GM18867 (cell line): ENCODE data around the gene METTL5.
A peak's percentile ranks its signal among the peaks of the same experiment; 100 is the strongest.
"Not testable (repeated sequence)": the region's sequence is repeated elsewhere in the genome, so short reads cannot be mapped to it uniquely, and the experiment has no call there.

Experiments
- ATAC-seq: cut with Tn5 transposase; IDR thresholded peaks from one replicate; pipeline ENCODE4 v1.9.1; 2021; ENCODE audit warnings: mild to moderate bottlenecking, moderate library complexity; ENCODE audit not compliant: unreplicated experiment

The METTL5 gene

DNA sequence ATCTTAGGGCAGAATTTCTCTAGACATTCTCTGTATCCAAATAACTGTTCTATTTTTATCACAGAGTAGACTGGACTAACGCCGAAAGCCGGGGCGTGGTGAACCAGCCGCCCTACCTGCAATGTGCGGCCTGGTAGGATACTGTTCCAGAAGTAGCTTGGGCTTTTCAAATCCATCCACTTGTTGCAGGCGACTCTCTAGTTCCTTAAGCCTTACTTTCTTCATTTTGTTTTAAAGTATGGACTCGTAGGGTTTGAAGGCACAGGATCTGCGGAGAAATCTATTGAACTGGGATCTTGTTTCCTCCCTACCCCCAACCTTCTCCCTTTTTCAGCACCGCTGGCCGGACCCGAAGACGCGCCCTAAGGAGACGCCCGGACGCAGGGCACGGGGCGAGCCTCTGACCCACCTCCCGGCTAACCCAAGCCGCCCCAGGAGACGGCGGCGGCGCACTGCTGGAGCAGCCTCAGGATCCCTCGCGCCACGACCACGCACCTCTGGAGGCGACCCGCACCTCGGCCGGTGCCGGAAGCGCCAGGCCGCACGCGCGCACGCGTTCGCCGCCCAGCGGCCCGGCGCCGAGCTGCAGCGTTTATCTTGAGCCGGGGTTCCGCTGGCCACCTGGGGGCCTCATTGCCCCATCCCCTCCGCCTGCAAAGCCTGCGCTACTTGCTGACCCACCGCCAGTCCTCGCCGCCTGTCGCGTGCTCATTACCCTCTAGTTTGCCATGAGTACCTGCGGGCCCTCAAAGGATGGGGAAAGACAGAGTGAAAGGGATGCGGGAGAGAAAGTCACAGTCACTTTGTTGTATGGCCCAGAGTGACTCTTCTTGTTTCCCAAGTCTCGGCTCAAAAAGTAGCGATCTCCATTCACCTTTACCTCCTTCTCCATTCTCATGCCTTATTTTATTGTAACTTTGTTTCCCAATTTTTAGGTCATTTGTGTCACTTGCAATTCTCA is at the start of gene METTL5:
Gene METTL5, minus strand, starts transcription at position 533 of the 961 bp plus-strand sequence. Its CDS starts 308 bp downstream, at position 225.
- ATAC-seq, result peak; percentile 68

DNA sequence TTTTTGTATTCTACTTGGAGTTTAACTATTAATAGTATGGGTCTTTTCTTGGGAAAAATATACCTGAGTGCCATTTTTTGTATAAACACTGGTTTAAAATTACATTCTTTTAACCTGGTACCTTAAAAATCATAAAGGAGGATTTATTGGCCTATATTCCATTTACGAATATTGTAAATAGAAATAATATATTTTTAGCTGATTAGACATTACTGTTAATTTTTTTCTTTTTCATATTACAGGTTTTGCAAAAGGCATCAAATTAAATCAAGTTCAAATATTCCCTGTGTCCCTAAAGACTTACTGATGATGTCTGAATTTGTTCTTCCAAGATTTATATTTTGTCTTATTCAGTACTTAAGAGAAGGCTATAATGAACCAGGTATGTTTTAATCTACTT is 47.3 kb upstream of the METTL5 start:
- ATAC-seq, result no peak

DNA sequence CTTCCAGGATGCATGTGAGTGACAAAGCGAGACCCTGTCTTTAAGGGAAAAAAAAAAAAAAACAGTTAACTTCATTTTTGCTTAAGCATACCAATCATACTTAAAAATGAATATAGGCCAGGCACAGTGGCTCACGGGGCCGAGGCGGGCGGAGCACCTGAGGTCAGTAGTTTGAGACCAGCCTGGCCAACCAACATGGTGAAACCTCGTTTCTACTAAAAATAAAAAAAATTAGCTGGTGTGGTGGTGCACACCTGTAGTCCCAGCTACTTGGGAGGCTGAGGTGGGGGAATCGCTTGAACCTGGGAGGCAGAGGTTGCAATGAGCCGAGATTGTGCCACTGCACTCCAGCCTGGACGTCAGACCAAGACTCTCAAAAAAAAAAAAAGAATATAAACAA is 46.7 kb upstream of the METTL5 start:
- ATAC-seq, result not testable (repeated sequence)

DNA sequence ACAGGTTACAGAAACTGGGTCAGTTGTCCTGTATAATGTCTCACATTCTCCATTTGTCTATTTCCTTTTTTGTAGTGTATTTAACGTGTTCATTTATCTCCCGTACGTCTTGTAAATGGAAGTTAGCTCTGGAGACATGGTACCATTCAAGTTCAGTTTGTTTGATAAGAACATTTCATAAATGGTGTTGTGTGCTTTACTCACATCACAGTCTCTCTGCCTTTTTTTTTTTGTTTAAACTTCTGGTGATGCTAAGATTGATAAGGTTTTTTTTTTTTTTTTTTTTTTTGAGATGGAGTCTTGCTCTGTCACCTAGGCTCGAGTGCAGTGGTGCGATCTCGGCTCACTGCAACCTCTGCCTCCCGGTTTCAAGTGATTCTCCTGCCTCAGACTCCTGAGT is 44.2 kb upstream of the METTL5 start:
- ATAC-seq, result no peak

DNA sequence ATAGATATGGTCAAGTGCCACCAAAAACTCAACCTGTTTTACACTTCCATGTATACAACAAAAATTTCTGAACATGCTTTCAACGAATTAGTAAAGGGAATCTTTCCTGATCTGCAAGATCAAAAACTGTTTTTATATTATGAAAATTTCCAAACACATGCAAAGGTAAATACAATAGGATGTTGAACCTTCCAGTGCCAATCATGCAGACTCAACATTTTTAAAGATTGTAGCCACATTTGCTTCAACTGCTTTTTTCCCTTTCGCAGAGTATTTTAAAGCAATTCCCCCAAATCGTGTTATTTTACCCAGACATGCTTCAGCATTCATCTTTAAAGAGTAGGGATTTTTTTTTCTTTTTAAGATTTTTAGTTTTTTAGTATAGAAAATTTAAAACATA is 42.9 kb upstream of the METTL5 start:
- no peak for ATAC-seq

DNA sequence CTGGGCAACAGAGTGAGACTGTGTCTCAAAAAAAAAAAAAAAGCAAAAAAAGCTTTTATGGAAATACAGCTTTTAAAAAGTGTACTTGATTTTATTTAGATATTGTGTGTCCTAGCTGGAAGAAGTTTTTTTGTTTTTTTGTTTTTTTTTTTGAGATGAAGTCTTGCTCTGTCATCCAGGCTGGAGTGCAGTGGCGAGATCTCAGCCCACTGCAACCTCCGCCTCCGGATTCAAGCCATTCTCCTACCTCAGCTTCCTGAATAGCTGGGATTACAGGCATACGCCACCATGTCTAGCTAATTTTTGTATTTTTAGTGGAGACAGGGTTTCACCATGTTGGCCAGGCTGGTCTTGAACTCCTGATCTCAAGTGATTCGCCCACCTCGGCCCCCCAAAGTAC is 41.5 kb upstream of the METTL5 start:
- ATAC-seq, result not testable (repeated sequence)

DNA sequence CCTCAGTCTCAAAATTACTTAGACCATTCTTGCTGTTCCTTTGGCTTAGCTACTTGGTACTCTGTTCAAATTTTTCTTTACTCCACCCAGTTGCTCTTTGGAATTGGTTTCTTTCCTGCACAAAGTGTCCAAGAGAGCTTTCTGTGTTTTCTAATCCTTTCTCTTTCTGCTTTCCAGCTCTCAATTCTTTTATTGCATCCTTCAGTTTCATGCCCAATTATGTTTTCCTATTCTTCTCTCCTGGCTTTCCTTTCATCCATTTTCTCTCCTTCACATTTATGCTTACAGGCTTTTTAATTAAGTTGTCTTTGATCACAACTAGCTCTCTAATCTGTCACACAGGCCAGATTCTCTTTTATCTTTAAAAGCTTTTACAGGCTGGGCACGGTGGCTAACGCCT is 40.8 kb upstream of the METTL5 start:
- no peak for ATAC-seq

DNA sequence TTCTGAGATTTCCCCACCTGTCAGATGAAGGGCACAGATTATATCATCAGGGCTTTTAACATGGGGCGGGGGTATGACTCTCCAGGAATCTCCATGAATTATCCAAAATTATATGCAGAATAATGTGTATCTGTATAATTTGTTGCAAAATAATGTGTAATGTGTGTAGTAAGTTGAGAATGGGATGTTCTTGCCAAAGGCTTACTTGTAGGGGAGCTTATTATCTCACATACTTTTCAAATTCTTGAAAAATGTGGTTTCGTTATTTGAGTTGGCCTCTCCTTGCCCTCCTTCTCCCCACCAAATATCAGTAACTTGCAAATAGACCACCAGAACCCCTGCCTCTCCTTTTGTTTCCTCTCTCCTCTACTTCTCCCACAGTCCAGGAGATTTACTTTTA is 38.1 kb upstream of the METTL5 start:
- ATAC-seq, result no peak

DNA sequence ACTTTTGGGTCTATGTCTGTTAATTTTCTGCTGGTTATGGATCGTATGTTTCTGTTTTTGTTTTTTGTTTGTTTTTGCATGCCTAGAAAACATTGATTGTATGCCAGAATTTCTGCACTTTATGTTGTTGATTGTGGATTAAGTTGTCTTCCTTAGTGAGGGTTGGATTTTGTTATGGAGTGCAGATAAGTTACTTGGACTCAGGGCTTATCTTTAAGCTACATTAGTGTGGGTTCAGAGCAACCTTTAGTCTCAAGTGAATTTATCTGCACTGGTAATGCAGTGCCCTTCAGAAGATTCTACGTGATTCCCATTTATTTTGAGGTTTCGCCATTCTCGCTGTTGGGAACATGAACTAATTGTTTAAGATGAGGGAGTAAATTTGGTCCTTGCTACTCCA is 35.4 kb upstream of the METTL5 start:
- no peak for ATAC-seq

DNA sequence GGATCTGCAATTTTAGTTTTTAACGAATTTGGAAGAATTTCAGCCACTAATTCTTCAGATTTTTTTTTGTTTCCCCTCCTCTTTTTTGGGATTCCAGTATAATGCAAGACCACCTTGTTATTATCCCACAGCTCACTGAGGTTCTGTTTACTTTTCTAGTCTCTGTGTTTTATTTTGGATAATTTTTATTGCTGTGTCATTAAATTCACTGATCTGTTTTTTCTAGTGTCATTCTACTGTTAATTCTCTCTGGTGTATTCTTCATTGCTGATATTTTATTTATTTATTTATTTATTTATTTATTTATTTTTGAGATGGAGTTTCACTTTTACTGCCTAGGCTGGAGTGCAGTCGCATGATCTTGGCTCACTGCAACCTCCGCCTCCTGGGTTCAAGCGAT is 34.7 kb upstream of the METTL5 start:
- ATAC-seq, result no peak

DNA sequence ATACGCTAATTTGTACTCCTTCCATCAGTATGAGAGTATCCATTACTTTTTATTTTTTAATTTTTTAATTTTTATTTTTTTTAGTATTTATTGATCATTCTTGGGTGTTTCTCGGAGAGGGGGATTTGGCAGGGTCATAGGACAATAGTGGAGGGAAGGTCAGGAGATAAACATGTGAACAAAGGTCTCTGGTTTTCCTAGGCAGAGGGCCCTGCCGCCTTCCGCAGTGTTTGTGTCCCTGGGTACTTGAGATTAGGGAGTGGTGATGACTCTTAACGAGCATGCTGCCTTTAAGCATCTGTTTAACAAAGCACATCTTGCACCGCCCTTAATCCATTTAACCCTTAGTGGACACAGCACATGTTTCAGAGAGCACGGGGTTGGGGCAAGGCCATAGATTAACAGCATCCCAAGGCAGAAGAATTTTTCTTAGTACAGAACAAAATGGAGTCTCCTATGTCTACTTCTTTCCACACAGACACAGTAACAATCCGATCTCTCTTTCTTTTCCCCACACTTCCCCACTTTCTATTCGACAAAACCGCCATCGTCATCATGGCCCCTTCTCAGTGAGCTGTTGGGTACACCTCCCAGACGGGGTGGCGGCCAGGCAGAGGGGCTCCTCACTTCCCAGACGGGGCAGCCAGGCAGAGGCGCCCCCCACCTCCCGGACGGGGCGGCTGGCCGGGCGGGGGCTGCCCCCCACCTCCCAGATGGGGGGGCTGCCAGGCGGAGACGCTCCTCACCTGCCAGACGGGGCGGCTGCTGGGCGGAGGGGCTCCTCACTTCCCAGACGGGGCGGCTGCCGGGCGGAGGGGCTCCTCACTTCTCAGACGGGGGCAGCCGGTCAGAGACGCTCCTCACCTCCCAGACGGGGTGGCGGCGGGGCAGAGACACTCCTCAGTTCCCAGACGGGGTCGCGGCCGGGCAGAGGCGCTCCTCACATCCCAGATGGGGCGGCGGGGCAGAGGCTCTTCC is 30.9 kb upstream of the METTL5 start:
- ATAC-seq, result not testable (repeated sequence)

DNA sequence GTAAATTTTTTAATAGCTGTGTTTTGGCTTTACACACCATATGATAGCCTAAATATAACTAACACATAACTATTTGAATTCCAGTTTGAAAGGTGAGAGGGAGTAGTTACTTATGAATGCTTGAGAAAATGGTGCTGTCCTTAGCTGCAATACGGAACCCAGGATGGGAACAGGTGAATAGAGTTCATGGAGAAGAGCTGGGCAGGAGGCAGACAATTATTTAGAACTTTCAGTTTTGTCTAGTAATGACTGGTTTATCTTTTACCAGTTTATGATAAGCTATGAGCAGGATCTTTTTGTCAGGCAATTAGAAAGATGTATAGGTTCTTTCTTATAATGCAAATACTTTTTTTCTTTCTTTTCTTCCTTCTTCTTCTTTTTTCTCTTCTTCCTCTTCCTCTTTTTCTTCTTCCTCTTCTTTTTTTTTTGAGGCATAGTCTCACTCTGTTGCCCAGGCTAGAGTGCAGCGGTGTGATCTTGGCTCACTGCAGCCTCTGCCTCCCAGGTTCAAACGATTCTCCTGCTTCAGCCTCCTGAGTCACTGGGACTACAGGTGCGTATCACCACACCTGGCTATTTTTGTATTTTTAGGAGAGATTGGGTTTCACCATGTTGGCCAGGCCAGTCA is 28.4 kb upstream of the METTL5 start:
- no peak for ATAC-seq

DNA sequence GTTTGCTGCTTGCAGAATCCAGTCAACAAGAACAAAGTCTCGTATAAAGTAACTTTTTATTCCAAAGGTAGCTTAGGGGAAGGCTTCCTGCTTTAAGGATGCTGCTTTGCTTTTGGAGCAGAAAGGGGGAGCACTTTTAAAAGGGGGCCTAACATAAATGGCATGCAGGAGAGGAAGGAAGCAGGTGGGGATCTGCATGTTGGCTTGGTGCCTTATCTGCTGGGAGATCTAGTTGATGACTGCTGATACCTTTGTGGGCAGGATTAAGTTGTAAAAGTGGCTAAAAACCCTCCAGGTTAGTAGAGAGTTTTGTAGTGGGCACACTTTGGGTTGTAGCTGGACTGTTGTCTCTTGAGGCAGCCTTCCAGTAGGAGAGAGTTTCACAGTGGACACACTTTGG is 25.0 kb upstream of the METTL5 start:
- no peak for ATAC-seq

DNA sequence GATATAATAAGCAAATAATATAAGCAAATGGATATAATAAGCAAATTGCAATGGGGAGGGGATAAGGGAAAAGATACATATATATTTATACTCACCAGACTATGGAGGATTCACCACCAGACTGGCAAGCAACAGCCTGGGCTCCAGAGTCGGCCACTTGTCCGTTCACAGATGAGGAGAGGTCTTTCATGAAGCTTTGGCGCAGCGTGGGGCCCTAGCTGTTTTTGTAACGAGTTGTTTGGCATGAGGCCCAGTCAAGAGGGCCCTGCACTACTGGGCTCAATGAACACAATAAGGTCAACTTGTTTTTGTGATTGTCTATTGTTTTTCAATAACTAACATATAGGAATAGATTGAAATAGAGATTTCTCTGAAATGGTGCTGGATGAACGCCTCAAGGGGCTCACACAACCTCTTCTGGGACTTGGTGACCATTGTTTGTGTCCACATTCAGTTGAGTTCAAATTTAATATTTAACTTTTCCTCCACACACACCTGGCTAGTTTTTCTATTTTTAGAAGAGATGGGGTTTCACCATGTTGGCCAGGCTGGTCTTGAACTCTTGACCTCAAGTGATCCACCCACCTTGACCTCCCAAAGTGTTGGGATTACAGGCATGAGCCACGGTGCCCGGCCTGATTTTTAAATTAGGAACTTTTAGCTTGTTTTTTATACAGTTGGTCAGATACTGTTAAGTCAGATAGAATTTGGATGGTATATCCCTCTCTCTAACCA is 24.4 kb upstream of the METTL5 start:
- not testable (repeated sequence) for ATAC-seq

DNA sequence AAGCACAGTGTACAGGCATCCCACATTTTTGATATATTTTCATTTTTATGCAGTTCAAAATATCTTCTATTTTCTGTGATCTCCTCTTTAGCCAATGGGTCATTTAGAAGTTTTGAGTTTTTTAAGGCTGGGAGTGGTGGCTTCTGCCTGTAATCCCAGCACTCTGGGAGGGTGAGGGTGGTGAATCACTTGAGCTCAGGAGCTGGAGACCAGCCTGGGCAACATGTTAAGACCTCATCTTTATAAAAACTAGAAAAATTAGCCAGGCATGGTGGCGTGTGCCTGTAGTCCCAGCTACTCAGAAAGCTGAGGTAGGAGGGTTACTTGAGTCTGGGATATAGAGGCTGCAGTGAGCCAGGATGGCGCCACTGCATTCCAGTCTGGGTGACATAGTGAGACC is 20.3 kb upstream of the METTL5 start:
- no peak for ATAC-seq

DNA sequence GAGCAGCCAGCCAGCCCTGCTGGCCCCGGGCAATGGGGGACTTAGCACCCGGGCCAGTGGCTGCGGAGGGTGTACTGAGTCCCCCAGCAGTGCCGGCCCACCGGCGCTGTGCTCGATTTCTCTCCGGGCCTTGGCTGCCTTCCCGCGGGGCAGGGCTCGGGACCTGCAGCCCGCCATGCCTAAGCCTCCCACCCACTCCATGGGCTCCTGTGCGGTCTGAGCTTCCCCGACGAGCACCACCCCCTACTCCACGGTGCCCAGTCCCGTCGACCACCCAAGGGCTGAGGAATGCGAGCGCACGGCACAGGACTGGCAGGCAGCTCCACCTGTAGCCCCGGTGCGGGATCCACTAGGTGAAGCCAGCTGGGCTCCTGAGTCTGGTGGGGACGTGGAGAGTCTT is 16.9 kb upstream of the METTL5 start:
- ATAC-seq, result not testable (repeated sequence)

DNA sequence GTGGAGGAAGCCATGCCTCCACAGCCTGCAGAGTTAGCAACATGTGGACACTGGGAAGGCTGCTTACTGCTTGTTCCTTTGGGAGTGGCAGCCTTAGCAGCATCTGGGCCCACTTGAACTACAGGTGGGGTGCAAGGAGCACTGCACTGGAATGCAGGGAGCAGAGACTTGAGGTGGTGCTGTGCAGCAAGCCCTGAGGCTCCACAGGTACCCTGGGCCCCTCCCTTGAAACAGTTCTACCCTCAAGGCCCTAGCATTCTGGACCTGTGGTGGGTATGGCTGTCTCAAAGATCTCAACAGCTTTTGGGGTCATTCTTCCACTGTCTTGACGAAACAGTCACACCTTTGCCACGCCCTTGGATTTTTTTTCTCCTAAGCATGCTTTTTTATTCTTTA is 16.0 kb upstream of the METTL5 start:
- ATAC-seq, result no peak

DNA sequence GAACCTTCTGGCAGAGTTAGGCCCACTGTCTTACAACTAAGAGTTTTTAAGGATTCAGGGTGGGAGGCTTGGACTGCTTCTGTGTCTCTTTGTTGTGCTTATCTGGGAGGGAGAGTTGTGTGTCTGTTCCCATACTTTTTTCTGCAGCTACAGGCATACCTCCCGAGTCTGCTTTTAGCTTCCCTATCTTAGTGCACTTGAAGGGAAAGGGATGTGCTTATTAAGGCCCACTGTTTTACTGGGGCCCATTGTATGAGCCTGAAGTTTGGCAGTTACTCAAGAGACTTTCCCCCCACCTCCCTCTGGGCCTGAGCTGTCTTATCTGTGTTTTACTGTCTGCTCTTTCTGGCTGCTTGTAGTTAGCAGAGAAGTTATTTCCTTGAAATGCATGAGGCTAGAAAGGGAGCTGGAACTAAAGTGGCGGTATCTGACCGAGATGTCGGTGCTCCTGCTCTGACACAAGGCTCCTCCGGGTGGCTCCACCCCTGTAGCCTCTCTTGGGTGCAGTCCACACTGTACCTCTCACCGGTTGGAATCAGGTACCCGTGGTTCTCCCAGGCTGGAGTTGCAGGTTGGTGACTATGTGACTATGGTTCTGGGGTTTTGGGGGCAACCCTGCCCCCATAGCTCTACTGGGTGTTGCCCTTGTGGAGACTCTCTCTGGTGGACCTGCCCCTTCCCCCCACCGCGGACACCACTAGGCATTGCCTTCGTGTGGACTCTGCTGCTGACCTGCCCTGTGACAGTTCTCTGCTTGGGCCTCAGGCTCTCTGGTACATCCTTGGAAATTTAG is 15.4 kb upstream of the METTL5 start:
- no peak for ATAC-seq

DNA sequence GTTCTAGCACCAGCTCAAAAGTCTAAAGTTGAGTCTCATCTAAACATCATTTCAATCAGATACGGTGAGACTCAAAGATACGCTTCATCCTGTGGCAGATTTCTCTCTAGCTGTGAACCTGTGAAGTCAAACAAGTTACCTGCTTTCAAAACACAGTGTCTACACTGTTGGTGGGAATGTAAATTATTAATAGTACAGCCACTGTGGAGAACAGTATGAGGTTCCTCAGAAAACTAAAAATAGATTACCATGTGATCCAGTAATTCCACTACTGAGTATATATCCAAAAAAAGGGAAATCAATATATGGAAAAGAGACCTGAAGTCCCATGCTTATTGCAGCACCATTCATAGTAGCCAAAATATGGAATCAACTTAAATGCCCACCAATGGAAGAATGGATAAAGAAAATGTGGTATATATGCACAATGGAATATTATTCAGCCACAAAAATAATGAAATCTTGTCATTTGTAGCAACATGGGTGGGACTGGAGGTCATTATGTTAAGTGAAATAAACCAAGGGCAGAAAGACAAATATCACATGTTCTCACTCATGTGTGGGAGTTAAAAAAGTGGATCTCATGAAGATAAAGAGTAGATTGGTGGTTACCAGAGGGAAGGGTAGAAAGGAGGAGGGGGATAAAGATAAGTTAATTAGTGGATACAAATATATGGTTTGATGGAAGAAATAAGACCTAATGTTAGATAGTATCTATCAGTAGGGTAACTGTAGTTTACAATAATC is 14.2 kb upstream of the METTL5 start:
- ATAC-seq, result no peak
